ENCODE data around the gene SORL1.
"Not testable (repeated sequence)": the region's sequence is repeated elsewhere in the genome, so short reads cannot be mapped to it uniquely, and the experiment has no call there.

Gene SORL1

GRCh38 chr11:121451986-121452608, at the start of gene SORL1:
TSS of gene SORL1 (plus strand) at chr11:121452314. CDS start at chr11:121452332, 18 bp downstream.
- peak; percentile 79 to 81 for DNase-seq

DNA sequence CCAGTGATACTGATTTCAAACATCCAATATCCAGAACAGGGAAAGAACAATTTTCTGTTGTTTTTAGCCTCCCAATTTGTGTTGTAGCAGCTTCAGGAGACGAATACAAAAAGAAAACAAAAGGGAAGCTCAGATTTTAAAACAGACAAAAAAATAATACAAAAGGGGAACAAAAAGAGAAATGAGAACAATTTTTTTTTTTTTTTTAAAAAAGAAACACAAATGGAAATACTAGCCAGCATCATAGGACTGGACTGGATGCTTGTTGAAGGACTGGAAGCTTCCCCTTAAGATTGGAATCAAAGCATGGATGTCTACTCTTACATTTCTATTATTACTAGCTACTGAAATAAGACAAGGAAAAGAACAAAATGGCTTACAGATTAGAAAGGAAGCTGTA, 46.5 kb upstream of the SORL1 start:
- DNase-seq = no peak

DNA sequence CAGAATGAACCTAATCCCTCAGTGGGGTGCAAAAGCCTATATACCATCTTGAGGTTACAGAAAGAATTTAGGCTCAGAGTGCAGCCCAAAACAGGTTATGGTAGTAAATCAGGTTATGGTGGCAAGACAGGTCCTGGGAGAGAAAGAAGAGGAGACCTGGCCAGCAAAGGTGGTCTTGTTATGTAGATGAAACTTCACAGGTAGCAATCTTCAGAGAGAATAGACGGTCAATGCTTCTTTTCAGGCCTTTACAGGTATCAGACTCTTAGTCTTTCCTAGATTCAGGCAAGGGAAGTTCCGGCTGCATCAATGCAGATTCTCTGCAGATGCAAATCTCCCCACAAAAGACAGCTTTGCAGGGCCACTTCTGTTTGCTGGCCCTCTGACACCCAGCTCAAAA, 45.8 kb upstream of the SORL1 start:
- DNase-seq = no peak

- no peak for DNase-seq
These were observed 43.3 kb upstream of the SORL1 start for GRCh38 chr11:121408830-121409229.

DNA sequence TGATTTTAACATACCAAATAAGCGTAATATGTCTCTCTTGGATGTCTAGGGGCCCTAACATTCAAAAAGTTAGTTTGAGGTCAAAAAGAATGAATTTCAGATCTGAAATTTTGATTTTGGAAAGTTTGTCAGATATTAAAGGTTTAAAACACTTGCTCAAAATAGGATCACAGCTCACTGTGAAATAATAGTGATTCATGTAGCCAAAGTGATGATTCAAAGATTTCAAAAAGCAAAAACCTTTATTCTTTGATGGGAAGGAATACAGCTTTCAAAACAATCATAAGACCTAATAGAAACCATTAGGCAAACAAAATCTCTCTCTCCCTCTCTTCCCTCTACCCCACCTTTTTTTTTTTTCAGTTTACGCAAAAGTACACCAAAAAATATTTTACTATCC, 42.1 kb upstream of the SORL1 start:
- not testable (repeated sequence) for DNase-seq

DNA sequence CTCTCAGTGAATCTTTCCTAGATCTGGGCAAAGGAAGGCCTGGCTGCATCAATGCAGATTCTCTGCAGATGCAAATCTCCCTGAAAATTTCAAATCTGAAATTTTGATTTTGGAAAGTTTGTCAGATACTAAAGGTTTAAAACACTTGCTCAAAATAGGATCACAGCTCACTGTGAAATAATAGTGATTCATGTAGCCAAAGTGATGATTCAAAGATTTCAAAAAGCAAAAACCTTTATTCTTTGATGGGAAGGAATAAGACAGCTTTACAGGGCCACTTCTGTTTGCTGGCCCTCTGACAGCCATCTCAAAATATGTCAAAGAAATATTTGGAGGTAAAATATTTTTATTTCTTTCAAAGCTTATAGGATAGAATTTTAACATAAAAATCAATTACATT, 40.8 kb upstream of the SORL1 start:
- not testable (repeated sequence) for DNase-seq

GRCh38 chr11:121412000-121412587, 40.0 kb upstream of the SORL1 start:
- no peak for DNase-seq

DNA sequence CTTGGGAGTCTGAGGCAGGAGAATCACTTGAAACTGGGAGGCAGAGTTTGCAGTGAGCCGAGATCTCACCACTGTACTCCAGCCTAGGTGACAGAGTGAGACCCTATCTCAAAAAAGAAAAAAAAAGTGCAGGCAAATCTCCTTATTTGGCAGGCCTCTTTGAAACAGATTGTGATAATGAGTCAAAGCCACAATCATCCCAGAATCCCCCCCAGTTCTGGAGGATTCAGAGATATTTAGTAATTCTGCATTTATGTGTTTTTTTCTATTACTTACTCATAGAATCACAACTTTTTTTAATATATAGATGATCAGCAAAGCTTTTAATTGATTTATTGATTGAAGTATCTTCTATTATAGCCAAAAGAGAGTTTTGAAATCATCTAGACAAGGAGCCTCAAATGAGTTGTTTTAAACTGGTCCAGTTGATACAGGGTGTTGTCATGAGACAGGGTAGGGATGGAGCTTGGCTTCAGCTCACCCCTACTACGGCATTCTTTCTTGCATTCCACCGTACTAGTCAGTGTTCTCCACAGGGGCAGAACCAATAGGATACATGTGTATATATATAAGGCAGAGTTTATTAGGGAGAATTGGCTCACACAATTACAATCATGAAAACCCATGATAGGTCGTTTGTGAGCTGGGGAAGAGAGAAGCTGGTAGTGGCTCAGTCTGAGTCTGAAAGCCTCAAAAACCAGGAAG, 39.3 kb upstream of the SORL1 start:
- no peak for DNase-seq

DNA sequence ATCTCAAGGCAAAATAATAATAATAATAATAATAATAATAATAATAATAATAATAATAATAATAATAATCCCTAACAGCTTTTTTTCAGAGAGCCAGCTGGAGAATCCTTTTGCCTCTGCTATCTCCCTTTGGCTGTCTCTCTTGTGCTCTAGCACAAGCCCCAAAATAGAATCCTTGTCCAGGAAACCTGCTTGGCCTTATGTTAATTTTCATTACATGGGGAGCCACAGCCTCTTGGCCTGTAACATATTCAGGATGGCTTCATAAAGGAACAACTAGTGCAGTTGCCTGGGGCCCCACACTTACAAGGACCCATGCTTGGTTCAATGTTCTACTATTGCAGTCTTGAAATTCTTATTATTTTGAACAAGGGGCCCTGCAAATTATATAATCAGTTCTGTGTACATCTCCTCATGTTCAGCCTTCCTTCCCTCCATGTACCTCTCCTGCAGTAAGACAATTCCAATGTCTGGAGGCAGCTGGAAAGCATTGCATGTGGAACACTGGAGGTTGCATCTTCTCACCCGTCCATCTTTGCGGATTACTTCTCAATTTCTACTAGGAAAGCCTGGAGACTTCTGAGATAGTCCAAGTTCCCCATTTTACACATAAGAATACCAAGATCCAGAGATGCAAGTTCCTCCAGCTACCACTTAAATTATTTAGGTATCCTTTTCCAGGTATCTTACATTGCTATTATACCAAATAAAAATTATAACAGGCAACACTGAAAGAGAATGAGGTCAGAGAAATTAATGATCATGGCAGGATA, 37.8 kb upstream of the SORL1 start:
- DNase-seq = no peak

DNA sequence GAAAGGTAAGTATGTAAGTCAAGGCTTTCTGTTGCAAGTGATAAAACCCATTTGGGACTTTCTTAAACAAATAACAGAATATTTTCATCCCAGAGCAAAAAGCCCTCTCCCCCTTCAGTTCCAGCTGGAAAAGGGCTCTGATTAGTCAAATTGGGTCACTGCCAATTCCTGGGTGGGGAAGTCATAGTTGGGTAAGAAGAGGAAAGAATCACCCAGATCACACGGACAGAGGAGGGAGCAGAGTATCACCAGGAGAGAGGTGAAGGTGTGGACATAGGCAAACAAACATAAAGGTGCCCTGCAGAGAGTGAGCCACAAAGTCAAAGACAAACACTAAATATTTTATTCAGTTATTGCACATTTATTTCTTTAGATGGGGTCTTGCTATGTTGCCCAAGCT, 36.3 kb upstream of the SORL1 start:
- no peak for DNase-seq

DNA sequence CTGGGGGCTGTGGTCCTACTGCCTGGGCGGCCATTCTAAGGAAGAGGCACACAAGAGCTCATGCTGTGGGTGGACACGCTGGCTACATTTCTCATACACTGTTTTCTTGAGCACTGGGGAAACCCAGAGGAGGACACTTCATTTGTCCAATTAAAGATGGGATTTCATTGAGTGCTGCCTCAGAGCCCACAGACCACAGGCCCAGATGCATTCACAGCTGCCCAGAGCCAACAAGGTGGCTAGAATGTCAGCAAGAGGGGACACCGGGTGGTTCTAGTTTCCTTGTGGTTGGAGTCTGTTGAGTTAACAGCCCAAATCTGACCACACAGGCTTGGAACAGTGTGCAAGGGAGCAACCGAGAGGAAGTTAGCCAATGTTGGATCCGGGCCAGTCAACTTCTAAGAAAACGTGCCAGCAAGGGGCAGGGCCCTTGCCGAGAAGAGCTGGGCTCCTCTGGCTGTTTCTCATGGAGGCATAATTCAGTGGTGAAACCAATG, 35.0 kb upstream of the SORL1 start:
- no peak for DNase-seq

DNA sequence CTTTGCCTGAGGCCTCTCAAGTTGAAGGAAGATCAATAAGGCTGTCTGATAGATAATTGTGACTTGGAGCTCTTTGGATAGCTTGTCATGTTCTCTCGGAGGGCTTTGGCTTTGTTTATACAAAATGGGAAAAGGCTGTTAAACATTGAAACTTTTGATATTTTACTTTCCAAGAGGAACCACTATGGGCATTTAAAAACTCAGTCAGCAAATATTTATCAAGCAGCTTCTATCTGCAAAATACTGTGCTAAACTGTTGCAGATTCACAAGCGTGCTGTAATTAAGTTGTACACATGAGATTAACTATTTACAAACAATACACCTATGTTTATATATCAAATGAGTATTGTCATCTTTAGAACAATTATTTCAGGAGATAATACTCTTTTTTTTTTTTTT, 34.5 kb upstream of the SORL1 start:
- no peak for DNase-seq

- peak in 1 of 2 experiments; percentile 17 for DNase-seq
These were observed 33.4 kb upstream of the SORL1 start for GRCh38 chr11:121418625-121419114.

GRCh38 chr11:121419836-121420235, 32.3 kb upstream of the SORL1 start:
- no peak for DNase-seq

- no peak for DNase-seq
These were observed 31.7 kb upstream of the SORL1 start for GRCh38 chr11:121420398-121420797.

DNA sequence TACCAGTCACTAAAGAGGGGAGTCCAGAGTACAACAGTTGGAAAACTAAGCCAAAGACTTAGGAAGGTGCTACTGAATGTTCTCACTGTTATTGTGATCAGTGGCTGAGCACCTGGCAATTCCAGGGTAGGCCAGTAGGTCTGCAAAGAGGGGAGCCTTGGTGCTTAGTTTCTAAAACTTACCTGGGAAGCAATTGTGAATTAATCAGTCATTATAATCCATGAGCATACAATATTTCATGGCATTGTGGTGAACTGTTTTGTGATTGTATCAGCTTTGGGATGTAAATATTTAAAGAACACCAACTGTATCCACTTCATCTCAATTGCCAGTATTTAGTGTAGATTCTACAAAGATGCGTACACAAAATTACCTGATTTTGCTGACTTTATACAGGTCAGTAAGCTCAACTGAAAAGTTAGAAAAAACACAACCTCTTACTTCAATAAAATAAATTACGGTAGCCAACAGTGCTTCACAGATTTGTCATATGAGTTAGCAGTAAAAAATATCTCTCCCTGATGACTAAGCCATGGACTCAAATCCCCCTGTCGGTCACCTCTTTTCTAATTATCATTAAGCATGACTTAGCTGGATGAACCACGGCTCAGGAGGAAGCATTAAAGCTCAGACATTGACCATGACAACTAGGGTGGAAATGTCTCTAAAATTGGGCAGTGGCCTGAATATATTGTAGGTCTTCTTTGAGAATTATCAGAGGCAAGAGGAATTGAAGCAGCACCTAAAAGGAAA, 30.8 kb upstream of the SORL1 start:
- DNase-seq = no peak

DNA sequence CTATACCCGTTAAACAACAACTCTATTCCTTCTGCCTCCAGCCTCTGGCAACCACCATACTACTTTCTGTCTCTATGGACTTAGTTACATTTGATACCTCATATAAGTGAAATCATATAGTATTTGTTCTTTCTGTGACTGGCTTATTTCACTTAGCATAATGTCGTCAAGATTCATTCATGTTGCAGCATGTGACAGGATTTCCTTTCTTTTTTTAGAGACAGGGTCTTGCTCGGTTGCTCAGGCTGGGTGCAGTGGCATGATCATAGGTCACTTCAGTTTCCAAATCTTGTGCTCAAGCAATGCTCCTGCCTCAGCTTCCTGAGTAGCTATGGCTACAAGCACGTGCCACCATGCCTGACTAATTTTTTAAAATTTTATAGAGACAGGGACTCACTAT, 29.4 kb upstream of the SORL1 start:
- no peak for DNase-seq

- no peak for DNase-seq
These were observed 26.3 kb upstream of the SORL1 start for GRCh38 chr11:121425828-121426227.

DNA sequence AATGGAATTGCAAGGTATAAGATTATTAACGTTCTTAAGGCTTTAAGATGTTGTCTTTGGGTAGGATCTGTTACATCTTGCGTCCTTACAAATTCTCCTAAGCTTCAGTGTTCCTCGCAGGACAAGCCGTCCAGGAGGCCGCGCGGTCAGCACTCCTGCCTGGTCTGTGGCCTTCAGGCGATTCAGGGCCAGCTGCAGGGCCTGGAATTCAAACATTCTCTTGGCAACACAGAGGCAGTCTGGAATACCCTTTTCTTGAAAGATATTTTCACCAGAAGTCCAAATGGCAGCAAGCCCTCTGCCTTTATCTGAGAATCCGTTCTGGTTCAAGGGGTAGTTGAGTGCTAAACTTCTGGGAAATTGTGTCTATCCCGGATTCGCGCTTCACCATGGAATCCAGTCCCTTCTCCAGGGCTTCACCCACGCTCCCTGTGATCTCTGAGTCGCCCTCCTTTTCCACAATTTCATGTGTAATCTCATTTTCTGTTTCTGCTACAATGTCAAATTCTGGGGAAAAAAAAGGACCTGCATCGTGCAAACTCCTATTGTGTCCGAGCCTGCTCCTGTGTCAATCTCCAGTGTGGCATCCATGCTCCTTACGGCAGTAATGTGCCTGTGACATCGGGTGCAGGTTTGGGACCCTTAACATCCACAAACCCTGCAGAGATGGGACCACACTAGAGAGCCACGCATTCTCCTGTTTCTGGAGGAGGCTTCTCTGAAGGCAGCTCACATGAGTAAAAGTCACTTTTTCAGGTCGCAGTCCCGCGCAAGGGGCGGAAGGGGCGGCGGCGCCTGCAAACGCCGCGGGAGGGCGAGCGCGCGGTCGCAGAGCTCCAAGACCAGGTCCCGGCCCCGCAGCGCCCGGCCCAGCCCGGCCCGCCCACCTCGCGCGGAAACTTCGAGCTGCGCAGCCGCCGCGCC, 25.4 kb upstream of the SORL1 start:
- no peak for DNase-seq

DNA sequence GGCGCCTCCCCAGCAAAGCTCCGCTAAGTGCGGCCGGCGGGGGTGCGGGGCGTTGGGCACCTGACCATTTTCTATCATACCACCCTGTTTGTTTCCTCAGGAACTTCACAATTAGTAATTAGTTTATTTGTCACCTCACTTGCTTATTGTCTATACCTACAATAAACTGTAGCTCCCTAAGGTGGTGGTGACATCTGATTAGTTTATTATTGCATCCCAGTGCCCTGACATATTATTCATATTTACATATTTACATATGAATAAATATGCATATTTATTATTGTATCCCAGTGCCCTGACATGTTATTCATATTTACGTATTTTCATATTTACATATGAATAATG, 24.7 kb upstream of the SORL1 start:
- no peak for DNase-seq

- no peak for DNase-seq
These were observed 22.6 kb upstream of the SORL1 start for GRCh38 chr11:121429556-121429955.

Measured in NCI-H2081 (cell line).